ENCODE measurements around the gene ELAVL4.
"Not testable (repeated sequence)": the region's sequence is repeated elsewhere in the genome, so short reads cannot be mapped to it uniquely, and the experiment has no call there.

The ELAVL4 gene

GRCh38 chr1:50123071-50123470, 14.4 kb downstream of the ELAVL4 start:
- DNase-seq: no peak

GRCh38 chr1:50126927-50127715, 18.4 kb downstream of the ELAVL4 start:
- DNase-seq: no peak

GRCh38 chr1:50129201-50129600, 20.5 kb downstream of the ELAVL4 start:
- DNase-seq: no peak

GRCh38 chr1:50132347-50132894, 23.7 kb downstream of the ELAVL4 start:
- no peak for DNase-seq

GRCh38 chr1:50135716-50136115, 27.0 kb downstream of the ELAVL4 start:
- DNase-seq: no peak

GRCh38 chr1:50139339-50140181, 30.8 kb downstream of the ELAVL4 start:
- DNase-seq: no peak

- DNase-seq: no peak
Observed at GRCh38 chr1:50140182-50140447, 31.4 kb downstream of the ELAVL4 start.

- no peak for DNase-seq
Observed at GRCh38 chr1:50147191-50147850, 38.6 kb downstream of the ELAVL4 start.

GRCh38 chr1:50148142-50148923, 39.6 kb downstream of the ELAVL4 start:
- DNase-seq: no peak

GRCh38 chr1:50152236-50152635, 43.5 kb downstream of the ELAVL4 start:
- DNase-seq: peak in 25 of 56 donors; percentile 0 to 68 (median 13)

GRCh38 chr1:50155541-50155940, 46.8 kb downstream of the ELAVL4 start:
- DNase-seq: peak in 6 of 56 donors; percentile 1 to 4 (median 2)

GRCh38 chr1:50156241-50157010, 47.7 kb downstream of the ELAVL4 start:
- no peak for DNase-seq

GRCh38 chr1:50157306-50157941, 48.7 kb downstream of the ELAVL4 start:
- DNase-seq: no peak

- no peak for DNase-seq
Observed at GRCh38 chr1:50158421-50158820, 49.7 kb downstream of the ELAVL4 start.

- no peak for DNase-seq
Observed at GRCh38 chr1:50163680-50164079, 55.0 kb downstream of the ELAVL4 start.

- DNase-seq: not testable (repeated sequence)
Observed at GRCh38 chr1:50166351-50166750, 57.6 kb downstream of the ELAVL4 start.

- DNase-seq: no peak
Observed at GRCh38 chr1:50172299-50172698, 63.6 kb downstream of the ELAVL4 start.

GRCh38 chr1:50174101-50174500, 65.4 kb downstream of the ELAVL4 start:
- DNase-seq: no peak

GRCh38 chr1:50175719-50176639, 67.3 kb downstream of the ELAVL4 start:
- DNase-seq: no peak
